GM12873 (cell line): ENCODE measurements around the gene SPRED1.

ENCODE experiments used
- CTCF ChIP-seq: IDR thresholded peaks from 2 replicates; pipeline ENCODE4 v1.5.1; 2012; ENCODE audit warnings: low read depth, mild to moderate bottlenecking, moderate library complexity, low read length, control low read depth; ENCODE audit not compliant: insufficient read depth; ENCODE audit errors: missing control alignments

Gene SPRED1

GRCh38 chr15:38212729-38213351 lies 39.8 kb upstream of the SPRED1 start:
- TF ChIP-seq CTCF, result no peak

- TF ChIP-seq CTCF, result no peak
These were observed 39.3 kb upstream of the SPRED1 start for GRCh38 chr15:38213356-38213755.

GRCh38 chr15:38215707-38216106 lies 36.9 kb upstream of the SPRED1 start:
- TF ChIP-seq CTCF, result no peak

- no peak for TF ChIP-seq CTCF
These were observed 35.9 kb upstream of the SPRED1 start for GRCh38 chr15:38216763-38217162.

GRCh38 chr15:38217191-38217595 lies 35.4 kb upstream of the SPRED1 start:
- TF ChIP-seq CTCF, result no peak

- no peak for TF ChIP-seq CTCF
These were observed 34.6 kb upstream of the SPRED1 start for GRCh38 chr15:38217788-38218609.

- no peak for TF ChIP-seq CTCF
These were observed 31.9 kb upstream of the SPRED1 start for GRCh38 chr15:38220606-38221273.
